Suprapubic skin (tissue), 3 donors: ENCODE results near the gene RLF.

ENCODE experiments used
- CTCF ChIP-seq, 2 donors: fragments of 200-600 bp in 1 of 2; fragments of 450-650 bp in 1 of 2; sonication (generic) in 1 of 2; IDR thresholded peaks; one replicate each; pipeline ENCODE4 v1.5.1; 2016 to 2019; ENCODE audit warnings: antibody characterized with exemption in 2 of 2, mild to moderate bottlenecking in 1 of 2, moderate library complexity in 1 of 2
- POLR2AphosphoS5 ChIP-seq, 3 donors: sonication (generic); formaldehyde crosslinking; IDR thresholded peaks; one replicate each; pipeline ENCODE4 v1.6.1; 2017; ENCODE audit warnings: antibody characterized with exemption in 3 of 3

- TF ChIP-seq CTCF (IDR thresholded peaks at IDR 0.05) (no peak), POLR2AphosphoS5 (IDR thresholded peaks at IDR 0.05) (no peak)
Measured at GRCh38 chr1:40226192-40226591, 65.0 kb downstream of the RLF start.
